Smooth muscle cell (in vitro differentiated cells): ENCODE results near the gene YWHAG. TPM values are rescaled to one million over a fixed set of nuclear protein-coding genes. Genes with fewer than 3 reads are reported as not detected.
A peak's percentile ranks its signal among the peaks of the same experiment; 100 is the strongest.

Experiments used
- DNase-seq: peaks from one replicate; lab custom pipeline; 2025; ENCODE audit not compliant: unreplicated experiment; lab: John Stamatoyannopoulos, UW
- H2AFZ ChIP-seq: fragments of 200-600 bp; sonication (generic); 2 replicates; pipeline ENCODE4 v1.6.0; 2016; ENCODE audit warnings: antibody characterized with exemption, low read depth, mild to moderate bottlenecking
- H3F3A ChIP-seq: fragments of 200-600 bp; sonication (generic); 2 replicates; pipeline ENCODE4 v1.6.0; 2017; ENCODE audit warnings: antibody characterized with exemption, low read depth
- H3K27ac ChIP-seq: fragments of 200-600 bp; sonication (generic); 2 replicates; pipeline ENCODE4 v1.5.1; 2016; ENCODE audit warnings: low read depth, mild to moderate bottlenecking
- H3K27me3 ChIP-seq: fragments of 200-600 bp; sonication (generic); 2 replicates; pipeline ENCODE4 v1.6.1; 2016; ENCODE audit warnings: low read depth, mild to moderate bottlenecking
- H3K36me3 ChIP-seq: fragments of 200-600 bp; sonication (generic); 2 replicates; pipeline ENCODE4 v1.5.1; 2016; ENCODE audit warnings: low read depth
- H3K4me1 ChIP-seq: fragments of 200-600 bp; sonication (generic); 2 replicates; pipeline ENCODE4 v1.5.1; 2016; ENCODE audit warnings: low read depth
- H3K4me2 ChIP-seq: fragments of 200-600 bp; sonication (generic); 2 replicates; pipeline ENCODE4 v1.6.0; 2016; ENCODE audit warnings: mild to moderate bottlenecking
- H3K4me3 ChIP-seq: fragments of 200-600 bp; sonication (generic); 2 replicates; pipeline ENCODE4 v1.5.1; 2016; ENCODE audit warnings: mild to moderate bottlenecking
- H3K79me2 ChIP-seq: fragments of 200-600 bp; sonication (generic); 2 replicates; pipeline ENCODE4 v1.6.0; 2016; ENCODE audit warnings: low read depth, mild to moderate bottlenecking
- H3K9ac ChIP-seq: fragments of 200-600 bp; sonication (generic); 2 replicates; pipeline ENCODE4 v1.6.0; 2016; ENCODE audit warnings: low read depth
- H3K9me3 ChIP-seq: fragments of 200-600 bp; sonication (generic); replicated peaks from 2 replicates; pipeline ENCODE4 v1.5.1; 2016; ENCODE audit warnings: low read depth
- H4K20me1 ChIP-seq: fragments of 200-600 bp; sonication (generic); 2 replicates; pipeline ENCODE4 v1.6.0; 2016; ENCODE audit warnings: low read depth
- CTCF ChIP-seq: fragments of 200-600 bp; sonication (generic); IDR thresholded peaks from 2 replicates; pipeline ENCODE4 v1.5.1; 2017; ENCODE audit warnings: borderline replicate concordance, mild to moderate bottlenecking, antibody characterized with exemption; ENCODE audit not compliant: insufficient read depth, poor library complexity, severe bottlenecking
- WGBS: methylation state at CpG from one replicate; pipeline ENCODE4 v1.1.7; 2016; ENCODE audit warnings: low lambda C conversion rate; 5-methylcytosine and 5-hydroxymethylcytosine counted together
- polyA plus RNA-seq: library from polyadenylated mRNA; unstranded; fragments of >200 nt; fragmentation: Nextera tagmentation; extraction: Ambion mirVana; gene quantifications from 2 replicates; pipeline ENCODE4 v1.2.1, GENCODE V29; 2016
- total RNA-seq: library from RNA; depleted of rRNA; stranded (reverse); fragments of >200 nt; gene quantifications from 2 replicates; pipeline ENCODE4 v1.2.3, GENCODE V29; 2014

YWHAG gene
- total and polyA plus RNA-seq, 2 experiments from 2014 or later, result 17.6 to 132 TPM

- no peak overlapping the region for H2AFZ ChIP-seq
- no peak overlapping the region for H3K4me3 ChIP-seq
- H3K36me3 ChIP-seq, result no peaks in the 10 kb centered on the region
- H3F3A ChIP-seq, result no peaks in the 10 kb centered on the region
- H3K9me3 ChIP-seq, result no peaks in the 10 kb centered on the region
- H3K9ac ChIP-seq, result no peak overlapping the region
- H4K20me1 ChIP-seq, result no peaks in the 10 kb centered on the region
- no peak for DNase-seq
- H3K79me2 ChIP-seq, result no peaks in the 10 kb centered on the region
- no peaks in the 10 kb centered on the region for H3K4me1 ChIP-seq
- WGBS, result 10% methylated on average over 2 of the region's 25 CpGs
- no peak overlapping the region for H3K27ac ChIP-seq
- H3K27me3 ChIP-seq, result peaks cover 14% of the 10 kb centered on the region
- H3K4me2 ChIP-seq, result peak overlapping the region; percentile 83
- no peak for TF ChIP-seq CTCF
Measured at GRCh38 chr7:76280408-76280807, 78.4 kb downstream of the YWHAG start.

- Histone ChIP-seq H3K27me3 (peaks cover 14% of the 10 kb centered on the region), H3K27ac (no peak overlapping the region), H3K4me3 (no peak overlapping the region), H3K4me2 (no peak overlapping the region), H2AFZ (no peak overlapping the region), H3K4me1 (peaks cover 3% of the 10 kb centered on the region), H3K36me3 (no peaks in the 10 kb centered on the region), H4K20me1 (no peaks in the 10 kb centered on the region), H3K79me2 (no peaks in the 10 kb centered on the region), H3K9ac (no peak overlapping the region), H3F3A (no peaks in the 10 kb centered on the region), H3K9me3 (no peaks in the 10 kb centered on the region)
- WGBS, result 100% methylated on average over 1 of the region's 1 CpG
- no peak for TF ChIP-seq CTCF
- no peak for DNase-seq
Measured at GRCh38 chr7:76278540-76278939, 80.3 kb downstream of the YWHAG start.

Other genes starting within 250 kb of the YWHAG start
- 2.7 and 3.6 TPM in 2 replicates for gene SRRM3, start 157.1 kb downstream of the YWHAG start, total RNA-seq
- gene SRRM3, start 157.1 kb downstream of the YWHAG start, polyA plus RNA-seq, result 10.9 and 12.5 TPM in 2 replicates
- 374 and 484 TPM in 2 replicates for gene HSPB1, start 56.3 kb downstream of the YWHAG start, total RNA-seq
- gene HSPB1, start 56.3 kb downstream of the YWHAG start, polyA plus RNA-seq, result 1,842 and 2,006 TPM in 2 replicates
- gene SSC4D, start 50.7 kb upstream of the YWHAG start, total RNA-seq, result 2.3 and 3.7 TPM in 2 replicates
- gene SSC4D, start 50.7 kb upstream of the YWHAG start, polyA plus RNA-seq, result 2.2 and 7.1 TPM in 2 replicates
- gene ZP3, start 66.0 kb upstream of the YWHAG start, total RNA-seq, result 1.3 TPM in 1 of 2 replicates, not detected in the other
- 1.6 TPM in 1 of 2 replicates, not detected in the other for gene ZP3, start 66.0 kb upstream of the YWHAG start, polyA plus RNA-seq
- 7.9 and 9.8 TPM in 2 replicates for gene DTX2, start 102.7 kb upstream of the YWHAG start, total RNA-seq
- gene DTX2, start 102.7 kb upstream of the YWHAG start, polyA plus RNA-seq, result 12.5 and 20.7 TPM in 2 replicates
- not detected in 2 replicates for gene UPK3B, start 151.6 kb upstream of the YWHAG start, total RNA-seq
- 1.1 TPM in 1 of 2 replicates, not detected in the other for gene UPK3B, start 151.6 kb upstream of the YWHAG start, polyA plus RNA-seq
- gene SPDYE16, start 184.3 kb upstream of the YWHAG start, total RNA-seq, result not detected in 2 replicates
- 0.71 TPM in 1 of 2 replicates, not detected in the other for gene SPDYE16, start 184.3 kb upstream of the YWHAG start, polyA plus RNA-seq